ENCODE results near the gene ABTB2. TPM values are rescaled to one million over a fixed set of nuclear protein-coding genes. Genes with fewer than 3 reads are reported as not detected.

Gene ABTB2
- total RNA-seq, 1 experiment from 2014 or later, result 6.0 TPM

DNA sequence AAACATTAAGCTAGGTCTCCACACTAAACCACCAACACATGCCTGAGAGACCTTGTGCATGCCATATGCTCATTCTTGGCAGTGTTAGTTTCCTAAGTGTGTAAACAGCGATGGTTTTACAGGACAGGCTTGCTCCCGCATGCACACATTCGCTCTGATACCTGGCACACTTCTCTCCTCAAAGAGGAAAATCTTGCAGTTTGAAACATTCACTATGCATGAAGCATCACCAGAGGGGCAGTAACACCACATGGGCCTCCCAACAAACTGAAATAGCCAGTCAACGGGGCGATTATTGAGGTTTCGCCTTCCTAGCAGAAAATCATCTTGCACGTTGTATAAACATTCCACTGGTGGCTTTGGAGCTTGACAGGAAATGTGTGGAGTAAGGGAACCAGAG is 52.6 kb downstream of the ABTB2 start:
- in situ Hi-C loops (cut with HindIII; ENCODE audit: low pct_unique_long_range_greater_than_20kb, low sequenced_read_pairs), result no loop called here
- no peak for DNase-seq (ENCODE audit: low read depth)

DNA sequence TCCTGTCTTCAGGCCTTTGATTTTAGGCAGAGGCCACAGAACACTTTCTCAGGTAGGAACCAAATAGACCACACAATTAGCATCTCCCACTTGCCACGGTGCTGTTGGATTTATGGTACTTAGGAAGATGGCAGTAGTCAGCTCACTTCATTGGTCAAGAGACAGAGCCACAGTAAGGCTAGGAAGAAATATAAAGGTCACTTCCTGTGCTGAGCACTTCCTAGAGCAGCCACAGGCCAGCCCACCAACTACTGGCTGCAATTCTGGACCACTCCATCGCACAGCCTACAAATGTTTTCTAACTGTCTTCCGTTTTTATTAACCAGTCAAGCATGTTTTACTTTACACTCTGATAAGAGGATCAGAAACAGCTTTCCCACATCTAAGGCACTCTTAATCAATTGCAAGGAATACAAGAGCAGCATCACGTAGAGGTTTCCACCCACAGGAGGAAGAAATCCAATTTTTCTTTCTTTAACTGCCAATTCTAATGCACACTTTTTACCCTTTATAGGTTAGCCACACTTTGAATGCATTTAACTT is 54.7 kb downstream of the ABTB2 start:
- in situ Hi-C loops (cut with HindIII; ENCODE audit: low pct_unique_long_range_greater_than_20kb, low sequenced_read_pairs), result no loop called here
- DNase-seq (ENCODE audit: low read depth), result no peak

DNA sequence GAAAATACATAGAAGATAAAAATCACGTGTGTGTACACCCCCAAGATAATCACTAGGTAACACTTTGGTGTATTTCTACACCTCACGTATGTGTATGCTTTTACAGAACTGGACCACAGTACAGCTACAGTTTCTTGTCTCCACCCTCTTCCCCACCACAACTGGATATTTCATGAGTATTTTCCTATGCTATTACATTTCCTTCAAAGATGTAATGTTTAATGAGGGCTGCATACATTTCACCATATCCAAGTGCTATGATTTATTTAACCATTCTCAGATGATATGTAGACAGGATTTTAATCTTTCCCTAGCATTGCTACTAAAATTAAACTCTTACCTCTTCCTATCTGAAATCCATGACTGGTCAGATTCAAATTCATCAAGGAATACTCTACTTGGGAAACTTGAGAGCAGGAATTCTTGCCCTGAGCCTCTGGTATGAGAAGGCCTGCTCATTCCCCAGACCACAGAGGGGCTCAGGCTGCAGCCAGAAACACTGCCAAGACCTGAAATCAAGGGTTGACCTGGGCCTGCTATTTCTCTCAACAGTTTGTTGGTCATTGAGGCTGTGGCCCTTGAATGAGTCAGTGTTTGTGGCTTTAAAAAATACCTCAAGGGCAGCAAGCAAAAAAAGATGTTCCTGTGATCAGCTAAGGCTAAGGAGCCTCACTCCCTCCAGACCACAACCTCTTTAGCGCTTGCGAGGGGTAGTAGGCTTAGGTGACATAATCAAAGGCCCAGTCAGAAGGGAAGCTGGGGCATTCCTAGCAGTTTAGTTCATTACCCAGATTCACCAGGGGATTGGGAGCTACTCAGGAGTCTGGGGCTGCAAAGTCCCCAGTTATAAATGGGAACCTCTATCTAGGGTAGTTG is 55.5 kb downstream of the ABTB2 start:
- peak; percentile 93 for DNase-seq (ENCODE audit: low read depth)
- in situ Hi-C loops (cut with HindIII; ENCODE audit: low pct_unique_long_range_greater_than_20kb, low sequenced_read_pairs), result no loop called here

DNA sequence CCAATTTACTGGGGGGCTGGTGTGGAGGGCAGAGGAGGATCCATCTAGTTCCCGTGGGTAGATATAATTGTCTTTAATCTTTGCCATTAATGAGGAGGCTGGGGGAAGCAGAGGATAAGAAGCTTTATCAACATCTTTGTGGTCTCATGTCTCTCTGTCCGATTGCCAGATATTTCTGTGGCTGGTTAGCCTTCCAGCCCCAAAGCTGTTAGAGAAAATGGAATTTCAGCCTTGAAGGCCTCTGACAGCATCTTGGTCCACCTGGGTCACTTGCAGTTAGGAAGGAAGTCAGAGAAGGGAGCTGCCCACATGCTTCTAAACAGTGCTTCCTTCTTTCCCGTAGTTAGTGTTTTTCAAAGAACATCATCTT is 56.9 kb downstream of the ABTB2 start:
- in situ Hi-C loops (cut with HindIII; ENCODE audit: low pct_unique_long_range_greater_than_20kb, low sequenced_read_pairs), result no loop called here
- no peak for DNase-seq (ENCODE audit: low read depth)

DNA sequence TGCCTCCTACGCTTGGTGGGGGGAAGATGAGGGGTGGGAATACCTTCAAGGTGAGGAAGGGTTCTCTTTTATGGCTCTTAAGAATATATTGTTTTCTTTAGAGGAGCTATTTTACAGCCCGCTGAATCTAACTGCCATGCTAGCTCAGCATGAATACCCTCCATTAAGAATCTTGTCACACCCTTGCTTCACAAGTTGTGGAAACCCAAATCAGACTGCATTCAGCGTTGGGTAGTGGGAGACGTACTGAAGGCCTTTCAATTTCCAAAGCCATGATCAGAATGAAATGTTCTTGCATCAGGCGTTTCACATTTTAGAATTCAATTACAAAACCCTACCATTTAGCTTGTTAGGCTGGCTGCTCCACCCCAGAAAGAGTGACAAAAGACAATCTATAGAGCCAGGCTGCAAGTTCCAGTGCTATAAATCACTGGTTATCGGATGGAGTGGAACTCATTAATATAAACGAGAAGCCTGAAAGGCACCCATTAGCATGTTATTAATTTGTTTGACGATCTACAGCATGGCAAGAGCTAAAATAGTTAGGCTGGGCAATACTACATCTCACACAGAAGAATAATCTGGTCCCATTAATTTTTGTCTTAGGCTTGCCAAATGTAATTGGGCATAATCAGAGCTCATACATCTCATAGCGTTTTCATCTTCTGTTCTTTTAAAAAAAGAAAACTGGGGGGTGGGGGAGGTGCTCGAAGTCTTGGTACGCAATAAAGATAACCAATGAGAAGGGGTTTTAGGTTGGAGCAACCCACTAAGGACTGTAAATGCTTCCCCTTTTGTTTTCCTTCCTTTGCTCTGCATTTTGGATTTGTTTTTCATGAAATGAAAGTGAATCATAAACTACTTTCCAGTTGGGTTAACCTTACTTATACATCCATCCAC is 57.5 kb downstream of the ABTB2 start:
- in situ Hi-C loops (cut with HindIII; ENCODE audit: low pct_unique_long_range_greater_than_20kb, low sequenced_read_pairs), result no loop called here
- no peak for DNase-seq (ENCODE audit: low read depth)

DNA sequence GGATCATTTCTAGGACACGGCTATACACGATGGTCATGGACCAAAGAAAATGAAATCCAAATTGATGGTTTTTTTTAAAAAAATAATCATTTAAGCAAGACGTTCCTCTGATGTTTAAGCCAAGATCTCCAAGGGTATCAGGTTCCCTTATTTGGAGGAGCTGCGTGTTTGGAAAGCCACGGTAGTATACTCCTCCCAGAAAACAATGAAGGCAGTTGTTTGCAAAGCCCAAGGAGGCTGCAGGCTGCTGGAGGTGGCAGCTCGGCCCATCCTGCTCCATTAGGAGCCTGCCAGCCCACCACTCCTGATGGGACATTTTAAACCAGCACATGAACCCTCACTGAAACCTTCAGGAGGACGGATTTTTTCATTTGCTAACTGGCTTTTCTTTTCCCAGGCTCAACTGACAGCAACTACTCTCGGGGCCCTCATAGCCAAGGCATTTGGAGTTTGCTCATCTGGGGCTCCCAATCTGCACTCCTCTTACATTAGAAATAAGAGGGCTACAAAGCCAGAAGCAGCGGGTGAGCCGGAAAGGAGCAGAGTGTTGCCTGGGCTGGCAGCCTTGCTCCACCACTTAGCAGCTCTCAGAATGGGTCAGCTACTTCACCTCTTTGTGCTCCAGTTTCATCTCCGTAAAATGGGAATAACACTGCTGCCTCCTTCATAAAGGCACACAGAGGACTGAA is 58.4 kb downstream of the ABTB2 start:
- no peak for DNase-seq (ENCODE audit: low read depth)
- in situ Hi-C loops (cut with HindIII; ENCODE audit: low pct_unique_long_range_greater_than_20kb, low sequenced_read_pairs), result no loop called here

DNA sequence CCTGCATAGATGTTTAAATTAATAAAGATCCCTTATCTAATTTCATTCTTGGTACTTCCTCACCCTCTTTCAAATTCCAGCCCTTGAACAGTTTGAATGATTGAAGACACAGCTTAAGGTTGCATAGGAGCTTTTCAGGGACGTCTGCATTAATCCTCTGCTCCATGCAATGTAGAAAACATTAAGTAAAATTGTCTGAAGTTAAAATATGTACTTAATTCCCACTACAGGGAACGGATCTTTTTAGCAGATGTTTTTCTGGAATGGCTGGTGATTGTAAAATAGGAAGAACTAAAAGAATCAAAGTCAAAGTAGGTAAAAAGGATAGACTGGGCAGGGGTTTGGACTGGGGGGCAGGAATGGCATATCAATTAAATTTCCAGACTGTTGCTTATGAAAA is 58.9 kb downstream of the ABTB2 start:
- DNase-seq (ENCODE audit: low read depth), result no peak
- in situ Hi-C loops (cut with HindIII; ENCODE audit: low pct_unique_long_range_greater_than_20kb, low sequenced_read_pairs), result no loop called here

DNA sequence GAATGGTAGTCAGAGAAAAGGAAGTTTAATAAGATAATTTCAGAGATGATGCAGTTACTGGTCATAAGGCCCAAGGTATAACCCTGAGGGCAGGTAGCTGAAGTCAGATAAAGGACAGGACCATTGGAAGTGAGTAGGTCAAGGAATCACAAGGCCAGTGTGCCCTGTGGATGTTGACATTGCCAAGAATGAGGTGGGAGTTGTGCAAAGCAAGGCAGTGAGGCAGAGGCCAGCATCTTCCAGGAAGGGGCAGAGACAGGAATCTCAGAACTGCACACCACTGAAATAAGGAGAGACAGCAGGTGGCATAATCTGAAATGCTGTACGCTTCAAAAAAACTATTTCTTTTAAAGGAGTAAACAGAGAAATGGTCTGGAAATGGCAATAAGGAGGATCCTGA is 61.4 kb downstream of the ABTB2 start:
- in situ Hi-C loops (cut with HindIII; ENCODE audit: low pct_unique_long_range_greater_than_20kb, low sequenced_read_pairs), result no loop called here
- DNase-seq (ENCODE audit: low read depth), result no peak

DNA sequence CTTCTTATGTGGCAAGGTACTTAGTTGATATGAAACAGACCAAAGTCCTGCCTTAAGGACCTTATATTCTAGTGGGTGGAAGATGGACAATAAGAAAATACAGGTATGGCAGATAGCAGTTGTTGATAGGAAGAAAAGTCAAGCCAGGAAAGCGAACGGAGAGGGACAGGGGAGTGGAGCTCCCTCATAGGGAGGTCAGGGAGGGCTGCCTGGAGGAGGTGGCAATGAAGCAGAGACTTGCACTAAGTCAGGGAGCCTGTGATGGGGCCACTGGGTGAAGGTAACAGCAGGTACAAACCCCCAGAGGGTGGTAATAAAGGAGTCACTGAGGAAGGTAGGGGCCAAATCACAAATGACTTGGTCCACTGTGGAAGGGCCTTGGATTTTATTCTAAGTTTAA is 65.3 kb downstream of the ABTB2 start:
- DNase-seq (ENCODE audit: low read depth), result no peak
- in situ Hi-C loops (cut with HindIII; ENCODE audit: low pct_unique_long_range_greater_than_20kb, low sequenced_read_pairs), result no loop called here

DNA sequence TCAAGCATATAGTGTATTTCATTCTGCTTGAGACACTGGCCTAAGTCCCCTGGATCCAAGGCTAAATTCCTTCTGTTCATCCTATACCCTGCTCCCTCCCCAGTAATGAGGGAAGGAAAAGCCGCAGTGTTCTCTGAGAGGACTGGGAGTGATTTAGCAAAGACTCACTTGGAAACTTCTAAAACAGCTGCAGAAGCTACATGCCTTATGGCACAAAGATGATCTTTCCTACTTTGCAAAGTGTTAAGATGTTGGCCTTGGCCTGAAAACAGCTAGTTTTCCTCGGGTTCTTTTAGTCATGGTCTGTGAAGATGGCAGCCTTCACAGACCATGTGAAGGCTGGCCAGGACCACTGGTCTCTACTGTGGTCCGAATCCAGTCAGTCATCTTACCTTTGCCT is 65.7 kb downstream of the ABTB2 start:
- in situ Hi-C loops (cut with HindIII; ENCODE audit: low pct_unique_long_range_greater_than_20kb, low sequenced_read_pairs), result no loop called here
- DNase-seq (ENCODE audit: low read depth), result no peak

DNA sequence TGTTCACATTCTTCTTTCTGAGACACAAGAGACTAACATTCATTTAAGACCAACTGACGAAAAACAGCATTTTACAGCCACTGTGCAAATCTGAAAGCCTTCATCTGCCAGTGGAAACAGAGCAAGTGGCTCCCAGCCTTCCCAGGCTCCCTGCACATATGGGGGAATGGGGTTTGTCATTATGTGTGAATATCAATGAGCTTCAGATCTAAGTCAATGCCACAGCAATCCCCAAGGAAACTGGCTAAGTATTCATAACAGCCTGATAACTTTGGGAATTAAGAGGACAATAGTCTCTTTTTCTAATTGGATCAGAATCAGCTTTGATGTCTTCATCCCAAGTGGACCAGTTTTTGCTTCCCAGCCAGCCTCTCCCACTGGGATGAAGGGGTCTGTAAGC is 66.9 kb downstream of the ABTB2 start:
- in situ Hi-C loops (cut with HindIII; ENCODE audit: low pct_unique_long_range_greater_than_20kb, low sequenced_read_pairs), result no loop called here
- no peak for DNase-seq (ENCODE audit: low read depth)

DNA sequence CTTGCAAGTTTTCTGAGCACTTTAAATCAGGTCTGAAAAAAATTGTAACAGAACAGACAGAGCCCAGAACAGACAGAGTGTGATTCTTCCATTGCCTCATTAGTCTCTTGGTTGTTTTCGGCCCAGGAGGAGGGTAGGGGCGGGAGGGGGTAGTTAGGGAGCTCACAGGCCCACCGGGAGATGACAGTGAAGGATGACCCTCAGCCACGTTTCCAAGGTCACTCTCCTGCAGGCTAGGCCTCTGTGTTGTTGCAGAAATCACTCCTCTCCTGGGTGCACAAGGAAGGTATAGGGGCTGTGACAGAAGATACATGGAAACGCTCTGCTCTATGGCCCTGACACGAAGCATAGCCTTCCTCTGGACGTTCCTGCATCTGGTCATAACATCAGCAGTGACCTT is 69.3 kb downstream of the ABTB2 start:
- in situ Hi-C loops (cut with HindIII; ENCODE audit: low pct_unique_long_range_greater_than_20kb, low sequenced_read_pairs), result no loop called here
- DNase-seq (ENCODE audit: low read depth), result no peak

DNA sequence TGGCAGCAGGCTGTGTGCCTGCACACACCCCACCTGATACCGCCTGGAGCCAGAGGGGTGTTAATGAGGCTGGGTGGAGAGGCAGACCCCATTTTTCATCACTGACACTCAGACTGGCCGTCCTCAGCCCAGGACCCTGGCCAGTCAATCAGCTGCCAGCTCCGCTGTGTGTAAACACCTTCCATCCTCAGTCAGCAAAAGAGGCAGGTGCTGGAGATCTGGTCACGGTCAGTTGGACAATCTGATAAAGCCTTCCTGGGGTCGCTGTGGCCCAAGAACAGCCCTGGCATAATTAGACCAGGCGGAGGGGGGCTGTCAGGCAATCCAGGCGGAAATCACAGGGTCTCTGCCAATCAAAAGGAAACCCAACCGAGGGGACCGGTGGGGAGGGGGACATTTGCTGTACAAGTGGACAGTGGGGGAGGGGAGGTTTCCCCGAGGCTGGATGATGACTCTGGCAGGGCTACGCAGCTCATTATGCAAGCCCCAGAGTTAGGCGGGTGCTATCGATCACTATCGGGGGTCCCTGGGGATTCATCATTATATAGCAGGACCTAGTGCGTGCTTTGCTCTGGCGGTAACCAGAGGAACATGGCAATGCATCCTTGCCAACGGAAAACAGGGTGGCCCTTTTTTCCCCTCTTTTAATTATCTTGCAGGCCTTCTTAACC is 72.9 kb downstream of the ABTB2 start:
- DNase-seq (ENCODE audit: low read depth), result no peak
- in situ Hi-C loops (cut with HindIII; ENCODE audit: low pct_unique_long_range_greater_than_20kb, low sequenced_read_pairs), result no loop called here

DNA sequence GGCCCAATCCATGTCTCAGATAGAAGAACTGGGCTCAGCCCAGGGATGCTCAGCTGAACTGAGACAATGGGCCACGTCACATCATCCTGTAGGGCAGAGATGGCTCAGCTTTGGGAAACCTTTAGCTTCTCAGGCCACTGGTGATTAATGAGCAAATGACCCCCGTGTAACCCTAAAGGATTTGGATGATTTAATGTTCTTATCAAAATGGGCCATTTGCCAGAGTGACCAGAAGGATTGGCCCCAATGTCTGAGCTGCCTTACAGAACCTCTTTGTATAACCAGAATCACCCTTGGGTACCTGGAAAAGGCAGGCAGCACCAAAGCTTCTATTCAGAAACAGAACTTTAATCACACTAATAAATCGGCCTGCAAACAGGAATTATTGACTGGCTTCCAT is 73.7 kb downstream of the ABTB2 start:
- DNase-seq (ENCODE audit: low read depth), result no peak
- in situ Hi-C loops (cut with HindIII; ENCODE audit: low pct_unique_long_range_greater_than_20kb, low sequenced_read_pairs), result no loop called here

DNA sequence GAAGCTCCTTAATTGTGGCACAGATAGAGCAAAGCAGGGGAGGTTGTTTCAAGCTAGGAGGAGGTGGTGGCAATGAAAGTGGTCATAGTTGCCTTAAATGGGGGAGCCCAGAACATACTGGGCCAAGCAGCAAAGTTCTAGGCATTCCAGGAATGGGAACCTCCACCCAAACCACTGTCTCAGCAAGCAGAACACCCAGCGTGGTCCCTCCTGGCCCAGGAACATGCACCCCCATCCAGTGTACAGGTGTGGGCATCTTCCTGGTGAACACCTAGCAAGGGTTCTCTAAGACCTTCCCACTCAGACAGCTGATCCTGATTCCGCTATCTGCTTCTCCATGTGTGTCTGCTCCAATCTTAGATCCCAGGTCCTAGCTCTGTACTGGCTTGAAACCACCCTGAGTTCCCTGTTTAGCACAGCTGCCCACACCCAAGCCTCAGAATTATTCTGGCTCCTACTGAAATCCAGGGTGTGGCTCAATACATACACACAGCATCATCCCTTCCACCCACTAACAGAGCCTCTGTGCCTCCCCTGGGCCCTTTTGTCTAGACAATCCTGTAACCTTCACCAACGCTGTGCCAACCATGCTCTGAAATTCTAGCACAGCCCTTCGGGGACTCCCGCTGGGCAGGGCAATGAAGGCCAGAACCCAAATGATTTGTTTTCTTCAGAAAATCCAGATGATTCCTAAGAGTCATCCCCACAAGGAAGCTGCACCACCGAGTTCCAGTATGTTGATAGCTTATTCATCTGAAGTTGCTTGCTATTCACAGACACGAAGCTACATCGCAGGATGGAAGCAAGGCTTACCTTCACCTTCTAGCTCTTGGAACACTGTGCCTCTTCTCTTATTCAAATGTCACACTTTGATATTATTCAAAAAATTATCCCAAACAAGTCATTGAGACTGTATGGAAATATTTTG is 76.6 kb downstream of the ABTB2 start:
- in situ Hi-C loops (cut with HindIII; ENCODE audit: low pct_unique_long_range_greater_than_20kb, low sequenced_read_pairs), result no loop called here
- DNase-seq (ENCODE audit: low read depth), result no peak

DNA sequence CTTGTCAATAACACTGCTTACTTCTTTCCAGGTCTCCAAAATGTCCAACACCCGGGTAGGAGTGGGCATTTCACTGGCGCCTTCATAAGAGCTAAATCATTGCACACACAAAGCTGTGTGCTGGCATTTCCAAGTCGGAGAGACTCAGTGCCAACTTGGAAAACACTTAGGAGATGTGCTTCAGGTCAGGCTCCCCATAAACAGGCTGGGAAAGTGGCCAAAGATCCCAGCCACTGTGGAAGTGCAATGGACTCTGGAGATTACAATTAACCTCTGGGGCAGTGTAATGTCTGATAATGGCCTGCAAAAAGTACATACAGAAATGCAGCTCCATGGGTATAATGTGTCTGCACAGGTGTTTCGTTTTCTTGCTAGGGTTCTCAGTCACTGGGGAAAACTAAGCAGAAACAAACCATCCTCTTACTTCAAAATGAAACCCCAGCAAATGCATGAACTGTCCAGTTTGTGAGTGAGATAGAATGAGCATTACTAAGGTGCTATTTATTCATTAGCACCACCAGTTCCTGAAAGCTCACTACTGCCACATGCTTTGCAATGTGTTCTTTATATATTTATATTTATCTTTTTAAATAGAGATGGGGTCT is 79.0 kb downstream of the ABTB2 start:
- in situ Hi-C loops (cut with HindIII; ENCODE audit: low pct_unique_long_range_greater_than_20kb, low sequenced_read_pairs), result no loop called here
- no peak for DNase-seq (ENCODE audit: low read depth)

DNA sequence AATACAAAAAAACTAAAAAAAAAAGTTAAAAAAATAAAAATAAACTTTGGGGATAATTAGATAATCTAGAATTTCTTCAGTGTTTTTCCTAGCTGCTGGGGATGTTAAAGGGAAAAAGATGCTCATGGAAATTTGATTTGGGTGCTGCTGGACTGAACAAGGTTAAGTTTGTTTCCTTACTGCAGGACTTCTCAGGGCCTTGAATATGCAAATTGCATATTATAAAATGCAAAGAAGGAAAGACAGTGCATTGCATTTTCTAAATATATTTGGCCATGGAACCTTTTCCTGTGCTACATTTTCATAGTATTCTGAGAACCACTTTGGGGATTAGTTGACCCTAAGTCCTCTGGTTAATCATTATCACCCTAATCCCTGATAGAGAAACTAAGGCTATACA is 79.6 kb downstream of the ABTB2 start:
- DNase-seq (ENCODE audit: low read depth), result no peak
- in situ Hi-C loops (cut with HindIII; ENCODE audit: low pct_unique_long_range_greater_than_20kb, low sequenced_read_pairs), result no loop called here
